Measurements from ENCODE around the gene KCNJ6. TPM values are rescaled to one million over a fixed set of nuclear protein-coding genes. Genes with fewer than 3 reads are reported as not detected.

KCNJ6 gene
- total RNA-seq, 1 experiment from 2014 or later: not detected

- intact Hi-C loops (cut with micrococcal nuclease): loop anchor here (10.0 kb wide), 1 partner anchor 367 kb away; no protein-coding TSS in a partner anchor
- H3K9ac ChIP-seq (ENCODE audit: low read length): no peak overlapping the region
- ChIA-PET POLR2A (no interaction called here), CTCF (no interaction called here), RAD21 (ENCODE audit: low non-redundant PET in 1 of 2, low total read pairs in 2 of 2, uncharacterized antibody in 2 of 2, unreplicated experiment in 2 of 2) (no interaction called here)
- BruUV-seq (replicated peaks): no TSS peak
- H3K9me3 ChIP-seq (ENCODE audit: control insufficient read depth in 1 of 2, insufficient read depth in 1 of 2, low read depth in 1 of 2, low read length in 2 of 2): no peaks in the 10 kb centered on the region
- DNase-seq (ENCODE audit: low read depth, low spot score): no peak
- no peak for TF ChIP-seq JUND (IDR thresholded peaks at IDR 0.05)
- no peak for TF ChIP-seq SIN3A (IDR thresholded peaks at IDR 0.05; ENCODE audit: low read depth)
- no peak for TF ChIP-seq ZNF274 (IDR thresholded peaks at IDR 0.05; ENCODE audit: low read depth, low read length)
- no peak for TF ChIP-seq POLR2A (IDR thresholded peaks at IDR 0.05; ENCODE audit: borderline replicate concordance, extremely low read depth, insufficient read depth, insufficient read length)
- no peak for TF ChIP-seq EZH2phosphoT487 (IDR thresholded peaks at IDR 0.05; ENCODE audit: borderline replicate concordance)
- no peak for TF ChIP-seq SRF (IDR thresholded peaks at IDR 0.05; ENCODE audit: low read depth)
- no peak for TF ChIP-seq ELF1 (IDR thresholded peaks at IDR 0.05; ENCODE audit: borderline replicate concordance, low read depth)
- no peak for TF ChIP-seq CEBPB (IDR thresholded peaks at IDR 0.05; ENCODE audit: low read depth)
- no peak for TF ChIP-seq ZFX (IDR thresholded peaks at IDR 0.05)
- TF ChIP-seq TCF7L2 (IDR thresholded peaks at IDR 0.05; ENCODE audit: borderline replicate concordance, extremely low read depth, insufficient read depth, insufficient read length): no peak
- TF ChIP-seq YY1 (IDR thresholded peaks at IDR 0.05; ENCODE audit: extremely low read depth, insufficient replicate concordance, low read depth, low read length): no peak
- TF ChIP-seq POLR2AphosphoS5 (IDR thresholded peaks at IDR 0.05; ENCODE audit: low read depth, low read length): no peak
- no peak for TF ChIP-seq CTCF (IDR thresholded peaks at IDR 0.05 in 2 of 3, conservative IDR thresholded peaks at IDR 0.05 in 1 of 3; ENCODE audit: borderline replicate concordance in 1 of 3, insufficient read depth in 1 of 3, low read depth in 2 of 3, low read length in 2 of 3)
- no peak for TF ChIP-seq CBX3 (IDR thresholded peaks at IDR 0.05; ENCODE audit: low read depth)
- TF ChIP-seq SP1 (IDR thresholded peaks at IDR 0.05; ENCODE audit: low read depth): no peak
- TF ChIP-seq RAD21 (IDR thresholded peaks at IDR 0.05; ENCODE audit: low read depth): no peak
- no peak for TF ChIP-seq ATF3 (IDR thresholded peaks at IDR 0.05)
- TF ChIP-seq EZH2 (IDR thresholded peaks at IDR 0.05): no peak
- TF ChIP-seq EGR1 (IDR thresholded peaks at IDR 0.05; ENCODE audit: low read depth): no peak
- TF ChIP-seq REST (IDR thresholded peaks at IDR 0.05; ENCODE audit: low read depth): no peak
- no peaks in the 10 kb centered on the region for H3K79me2 ChIP-seq (ENCODE audit: insufficient read depth, low read length)
- H3K27ac ChIP-seq (ENCODE audit: low read depth, low read length): no peak overlapping the region
- peaks cover 25% of the 10 kb centered on the region for H3K27me3 ChIP-seq (ENCODE audit: insufficient read depth, low read length)
- no peak for ATAC-seq
- H4K20me1 ChIP-seq (ENCODE audit: insufficient read depth): no peaks in the 10 kb centered on the region
- H3K4me3 ChIP-seq (replicated peaks in 1 of 2; ENCODE audit: low read depth in 1 of 2, low read length in 2 of 2): no peak overlapping the region
- H3K36me3 ChIP-seq (ENCODE audit: control insufficient read depth in 1 of 2, insufficient read depth in 2 of 2, low read length in 2 of 2): no peaks in the 10 kb centered on the region
- no peak overlapping the region for H2AFZ ChIP-seq (ENCODE audit: low read depth, low read length, poor library complexity, severe bottlenecking)
- no peak overlapping the region for H3K4me2 ChIP-seq (ENCODE audit: low read length)
- H3K9me2 ChIP-seq (ENCODE audit: insufficient read depth): no peaks in the 10 kb centered on the region
- H3K4me1 ChIP-seq (ENCODE audit: control insufficient read depth in 1 of 2, insufficient read depth in 2 of 2, low read length in 2 of 2): no peaks in the 10 kb centered on the region
These were observed 158.5 kb downstream of the KCNJ6 start for GRCh38 chr21:37757606-37758376.

Measured in HCT116 (cell line).